GM18526 (cell line): Measurements from ENCODE around the gene RARB.

Source experiments
- POLR2A ChIP-seq: IDR thresholded peaks from 3 replicates; pipeline ENCODE4 v1.6.1; 2011; ENCODE audit not compliant: insufficient read length; ENCODE audit errors: extremely low read depth

The RARB gene

GRCh38 chr3:25497096-25497495 is 69.0 kb downstream of the RARB start:
- no peak for TF ChIP-seq POLR2A

- TF ChIP-seq POLR2A: no peak
Measured at GRCh38 chr3:25500706-25501210, 72.7 kb downstream of the RARB start.

GRCh38 chr3:25502233-25502632 is 74.2 kb downstream of the RARB start:
- TF ChIP-seq POLR2A: no peak

- TF ChIP-seq POLR2A: no peak
Measured at GRCh38 chr3:25503898-25504301, 75.8 kb downstream of the RARB start.

GRCh38 chr3:25505581-25505980 is 77.5 kb downstream of the RARB start:
- TF ChIP-seq POLR2A: no peak

GRCh38 chr3:25507811-25508210 is 79.7 kb downstream of the RARB start:
- TF ChIP-seq POLR2A: no peak

- no peak for TF ChIP-seq POLR2A
Measured at GRCh38 chr3:25508433-25508832, 80.4 kb downstream of the RARB start.

GRCh38 chr3:25508901-25509300 is 80.8 kb downstream of the RARB start:
- no peak for TF ChIP-seq POLR2A

- TF ChIP-seq POLR2A: no peak
Measured at GRCh38 chr3:25510797-25511196, 82.7 kb downstream of the RARB start.

GRCh38 chr3:25511972-25512721 is 84.1 kb downstream of the RARB start:
- no peak for TF ChIP-seq POLR2A

- TF ChIP-seq POLR2A: no peak
Measured at GRCh38 chr3:25513642-25514266, 85.7 kb downstream of the RARB start.

GRCh38 chr3:25515171-25515570 is 87.1 kb downstream of the RARB start:
- no peak for TF ChIP-seq POLR2A

GRCh38 chr3:25520926-25521559 is 93.0 kb downstream of the RARB start:
- no peak for TF ChIP-seq POLR2A

GRCh38 chr3:25527336-25527735 is 99.3 kb downstream of the RARB start:
- no peak for TF ChIP-seq POLR2A

- no peak for TF ChIP-seq POLR2A
Measured at GRCh38 chr3:25527801-25528200, 99.7 kb downstream of the RARB start.

- TF ChIP-seq POLR2A: no peak
Measured at GRCh38 chr3:25531971-25532370, 103.9 kb downstream of the RARB start.
